ENCODE measurements around the gene CHRNB4.

Gene CHRNB4

DNA sequence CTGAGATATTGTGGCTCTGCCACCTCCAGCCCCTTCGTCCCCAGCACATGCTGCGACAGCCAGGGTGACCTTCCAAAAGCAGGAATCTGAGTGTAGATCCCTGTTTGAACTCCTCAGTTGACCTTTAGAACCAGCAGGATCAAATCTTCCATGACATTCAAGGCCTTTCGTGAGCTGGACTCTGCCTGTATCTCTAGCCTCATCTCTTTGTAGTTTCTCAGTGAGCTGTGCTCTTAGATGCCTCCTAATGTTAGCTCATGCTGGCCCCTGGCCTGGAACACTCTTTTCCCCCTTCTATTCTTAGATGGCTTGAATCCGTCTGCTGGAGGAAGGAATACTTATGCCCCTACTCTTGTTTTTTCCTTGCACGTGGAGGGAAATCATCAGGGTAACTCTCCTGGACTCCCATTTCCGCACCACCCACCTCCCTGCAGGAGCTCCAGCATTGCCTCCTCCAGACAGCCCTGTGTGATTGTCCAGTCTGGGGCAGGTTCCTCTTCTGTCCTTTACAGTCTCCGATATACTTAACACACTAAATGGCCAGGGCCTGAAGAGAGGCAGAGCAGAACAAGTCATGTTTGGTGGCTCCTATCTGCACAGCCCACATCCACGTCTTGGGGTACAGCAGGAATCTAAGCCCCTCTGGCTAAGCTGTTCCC lies 26.7 kb upstream of the CHRNB4 start:
- no peak for DNase-seq

DNA sequence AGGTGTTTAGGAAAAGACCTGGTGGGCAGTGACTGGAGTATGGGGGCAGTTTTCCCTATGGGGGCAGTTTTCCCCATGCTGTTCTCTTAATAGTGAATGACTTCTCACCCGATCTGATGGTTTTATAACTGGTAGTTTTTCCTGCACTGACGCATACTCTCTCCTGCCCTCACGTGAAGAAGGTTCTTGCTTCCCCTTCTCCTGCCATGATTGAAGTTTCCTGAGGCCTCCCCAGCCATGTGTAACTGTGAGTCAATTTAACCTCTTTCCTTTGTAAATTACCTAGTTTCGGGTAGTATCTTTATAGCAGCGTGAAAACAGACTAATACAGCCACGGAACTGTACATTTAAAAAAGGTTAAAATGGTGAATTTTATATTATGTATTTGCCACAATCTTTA lies 25.0 kb upstream of the CHRNB4 start:
- no peak for DNase-seq

DNA sequence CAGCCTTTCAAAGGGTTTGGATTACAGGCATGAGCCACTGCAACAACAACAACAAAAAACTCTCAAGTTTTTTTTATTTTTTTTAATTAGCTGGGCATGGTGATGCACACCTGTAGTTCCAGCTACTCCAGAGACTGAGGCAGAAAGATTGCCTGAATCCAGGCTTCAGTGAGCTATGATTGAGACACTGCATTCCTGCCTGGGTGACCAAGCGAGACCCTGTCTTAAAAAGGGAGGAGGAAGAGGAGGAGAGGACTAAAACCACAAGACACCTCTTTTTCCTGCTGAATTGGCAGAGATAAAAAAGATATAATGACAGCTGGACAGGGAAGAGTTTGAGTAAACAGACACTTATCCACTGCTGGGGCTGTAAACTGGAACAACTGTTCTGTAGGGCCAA lies 22.7 kb upstream of the CHRNB4 start:
- no peak for DNase-seq

DNA sequence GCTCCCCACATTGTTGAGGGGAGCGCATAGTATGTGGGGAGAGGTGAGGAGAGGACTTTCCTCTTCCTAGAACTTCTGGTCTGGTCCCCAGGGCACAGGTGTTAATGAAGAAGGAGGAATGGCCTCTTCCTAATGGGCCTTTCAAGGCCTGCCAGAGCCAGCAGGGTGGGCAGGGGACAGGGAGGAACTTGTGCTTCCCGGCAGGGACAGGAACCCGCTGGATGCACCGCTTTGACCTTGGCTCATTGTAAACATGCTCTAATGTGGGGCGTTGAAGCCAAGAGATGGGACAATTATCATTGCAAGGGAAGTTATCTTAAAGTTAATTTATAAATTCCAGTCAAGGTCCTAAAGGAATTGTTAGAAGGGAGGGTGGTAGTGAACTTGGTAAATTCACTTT lies 21.0 kb upstream of the CHRNB4 start:
- DNase-seq: no peak

DNA sequence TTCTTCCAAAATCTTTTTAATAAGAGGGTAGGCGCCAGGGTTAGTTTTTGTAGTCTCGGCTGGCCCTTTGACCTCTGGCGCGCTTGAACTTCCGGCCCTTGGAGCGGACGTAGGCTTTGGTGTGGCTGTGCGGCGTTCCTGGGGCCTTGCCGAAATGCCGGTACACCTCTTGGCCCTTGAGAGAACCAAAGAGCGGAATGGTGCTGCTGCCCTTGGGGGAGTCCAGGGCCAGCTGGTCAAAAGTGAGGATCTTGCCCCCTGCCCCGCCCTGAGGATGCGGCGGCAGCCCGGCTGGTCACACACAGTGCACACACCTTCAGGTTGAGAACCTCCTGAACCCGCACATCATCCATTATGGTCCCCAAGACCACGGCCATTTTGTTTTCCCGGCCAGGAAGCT lies 20.0 kb upstream of the CHRNB4 start:
- DNase-seq: no peak

DNA sequence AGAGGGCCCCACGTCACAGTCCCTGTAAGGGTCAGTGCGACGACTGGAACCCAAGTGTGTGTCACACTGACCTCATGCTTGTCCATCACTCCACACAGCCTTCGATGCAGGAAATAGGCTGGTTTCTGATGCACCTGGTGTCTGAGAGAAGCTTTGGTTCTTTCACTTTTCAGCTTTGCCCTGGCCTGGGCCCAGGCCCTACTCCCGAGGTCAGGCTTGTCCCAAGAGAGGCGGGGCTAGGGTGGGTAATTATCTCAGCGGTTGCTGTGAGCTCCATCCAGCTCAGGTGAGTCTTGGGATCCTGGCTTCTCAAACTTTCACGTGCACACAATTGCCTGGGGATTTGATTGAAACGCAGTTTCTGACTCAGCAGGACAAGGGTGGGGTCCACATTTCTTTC lies 19.6 kb upstream of the CHRNB4 start:
- no peak for DNase-seq

DNA sequence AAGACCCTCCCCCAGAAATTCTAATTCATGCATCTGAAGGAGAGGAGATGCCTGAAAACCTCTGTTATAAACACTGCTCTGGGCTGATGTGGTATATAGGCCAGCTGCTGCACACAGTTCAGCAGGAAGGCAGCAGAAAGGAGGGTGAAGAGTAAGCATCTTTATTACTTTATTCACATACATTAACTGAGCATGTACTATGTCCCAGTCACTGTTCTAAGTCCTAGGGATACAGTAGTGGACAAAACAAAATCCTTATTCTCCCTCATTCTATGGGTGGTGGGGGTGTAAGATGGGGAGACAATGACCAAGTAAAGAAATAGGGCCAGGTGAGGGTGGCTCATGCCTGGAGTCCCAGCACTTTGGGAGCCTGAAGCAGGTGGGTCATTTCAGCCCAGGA lies 17.8 kb upstream of the CHRNB4 start:
- no peak for DNase-seq

DNA sequence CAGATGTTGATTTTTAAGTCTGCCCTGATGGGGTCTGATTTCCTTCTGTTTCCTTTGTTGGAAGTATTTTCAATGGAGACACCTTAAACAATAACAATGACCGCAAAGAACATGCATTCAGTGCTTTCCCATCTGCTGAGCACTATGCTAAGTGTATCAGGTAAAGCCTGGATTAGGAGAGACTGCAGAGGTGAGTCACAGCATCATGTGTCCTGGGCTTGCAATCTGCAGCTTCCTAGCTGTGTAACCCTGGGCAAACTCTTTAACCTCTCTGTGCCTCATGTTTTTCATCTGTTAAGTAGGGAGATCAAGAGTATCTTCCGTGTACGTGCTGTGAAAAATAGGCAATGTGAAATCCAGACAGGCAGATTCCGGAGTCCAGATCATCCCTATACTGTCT lies 13.3 kb upstream of the CHRNB4 start:
- DNase-seq: no peak

DNA sequence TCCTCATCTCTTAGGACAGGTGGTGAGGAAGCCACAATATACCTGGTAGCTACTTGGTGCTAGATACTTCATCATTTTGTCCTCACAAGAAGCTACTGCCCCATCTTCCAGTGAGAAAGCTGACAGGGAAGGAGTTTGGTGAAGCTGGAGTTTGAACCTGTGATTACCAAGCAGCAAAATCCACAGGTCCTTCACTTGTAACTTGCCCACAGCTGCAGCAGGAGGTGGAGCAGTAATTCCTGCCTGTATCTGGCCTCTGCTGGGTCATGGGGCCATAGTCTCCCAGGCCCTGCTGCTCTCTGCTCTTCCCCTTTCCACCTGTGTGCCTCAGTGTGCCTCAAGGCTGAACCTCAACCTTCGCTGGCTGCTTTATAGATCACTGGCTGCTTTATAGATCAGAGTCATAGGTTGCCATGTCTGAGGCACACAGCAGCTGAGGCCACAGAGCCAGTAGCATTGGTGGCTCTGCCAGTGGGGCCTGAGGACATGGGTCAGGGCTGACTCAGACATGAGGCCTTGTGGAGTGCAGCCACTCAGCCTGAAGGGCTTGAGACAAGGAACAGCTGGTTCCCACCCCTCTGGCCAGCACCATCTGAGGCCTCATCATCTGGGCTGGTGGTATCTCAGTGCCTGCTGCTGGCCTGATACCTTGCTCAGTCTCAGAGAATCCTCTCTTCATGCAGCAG lies 11.1 kb upstream of the CHRNB4 start:
- DNase-seq: no peak

DNA sequence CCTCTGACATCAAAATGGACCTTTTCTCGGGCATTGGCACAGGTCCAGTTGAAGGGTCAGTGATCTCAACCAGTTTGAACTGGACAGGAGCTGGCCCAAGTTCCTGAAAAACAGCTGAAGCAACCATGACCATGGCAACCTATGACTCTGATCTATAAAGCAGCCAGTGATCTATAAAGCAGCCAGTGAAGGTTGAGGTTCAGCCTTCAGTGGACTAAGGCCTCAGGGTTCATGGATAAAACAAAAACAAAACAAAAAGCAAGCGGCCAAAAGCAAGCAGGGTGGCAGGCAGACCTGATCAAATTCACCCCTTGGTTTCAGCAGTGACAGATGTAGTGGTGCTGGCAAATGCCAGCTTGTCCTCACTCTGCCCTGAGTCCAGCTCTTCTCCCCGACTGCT lies 10.0 kb upstream of the CHRNB4 start:
- no peak for DNase-seq

DNA sequence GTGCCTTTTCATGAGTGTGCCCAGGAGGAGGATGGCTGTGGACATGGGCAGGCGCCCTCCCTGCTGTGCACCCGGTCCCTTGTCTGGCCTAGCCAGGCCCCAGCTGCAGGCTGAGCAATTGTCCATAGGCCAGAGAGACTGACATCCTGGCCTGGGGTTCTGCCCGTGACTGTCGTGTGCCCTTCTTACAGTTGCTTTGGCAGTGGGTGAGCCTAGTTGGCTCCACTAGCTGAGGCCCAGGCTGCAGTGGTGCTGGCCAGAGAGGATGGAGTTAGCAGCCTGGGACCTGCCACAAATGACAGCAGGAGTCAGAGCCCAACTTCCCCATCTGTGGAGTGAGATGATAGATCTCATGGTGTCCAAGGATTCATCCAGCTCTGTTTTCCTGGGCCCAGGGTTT lies 9.0 kb upstream of the CHRNB4 start:
- no peak for DNase-seq

DNA sequence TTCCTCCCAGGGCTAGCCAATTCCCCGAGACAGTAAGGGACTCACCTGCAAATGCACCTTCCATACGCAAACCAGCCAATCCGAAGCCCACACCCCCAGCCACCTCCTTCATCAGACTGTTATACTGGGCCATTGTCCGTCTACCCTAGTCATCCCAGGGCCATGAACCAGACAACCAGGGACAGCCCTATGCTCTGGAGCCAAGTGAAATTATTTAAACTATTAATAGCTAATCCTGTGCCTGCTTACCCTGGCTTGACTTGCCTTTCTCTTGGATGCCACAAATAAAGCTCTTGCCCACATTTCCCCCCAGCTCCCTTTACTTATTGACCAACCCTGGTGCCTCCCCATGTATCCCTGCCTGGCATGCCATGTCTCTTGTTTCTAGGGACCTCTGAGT lies 4.0 kb upstream of the CHRNB4 start:
- no peak for DNase-seq

DNA sequence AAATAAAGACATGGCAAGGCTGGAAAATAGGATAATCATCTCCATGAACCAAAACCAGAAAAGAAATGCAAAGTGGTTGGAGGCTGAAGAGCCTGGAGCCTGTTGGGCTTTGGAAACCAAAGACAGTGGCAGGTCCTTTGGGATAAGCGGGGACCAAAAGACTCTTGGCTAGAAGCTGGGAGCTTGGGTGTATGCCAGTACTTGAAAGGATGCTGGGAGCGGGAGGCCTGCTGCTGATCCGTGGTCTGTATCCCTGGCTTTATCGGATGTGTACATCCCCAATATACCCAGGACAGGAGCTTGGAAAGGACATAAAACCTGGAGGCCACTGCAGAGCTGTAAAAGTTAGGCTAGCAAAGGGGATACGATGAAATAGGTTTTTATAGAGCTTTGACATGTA lies 1.3 kb upstream of the CHRNB4 start:
- DNase-seq: no peak

DNA sequence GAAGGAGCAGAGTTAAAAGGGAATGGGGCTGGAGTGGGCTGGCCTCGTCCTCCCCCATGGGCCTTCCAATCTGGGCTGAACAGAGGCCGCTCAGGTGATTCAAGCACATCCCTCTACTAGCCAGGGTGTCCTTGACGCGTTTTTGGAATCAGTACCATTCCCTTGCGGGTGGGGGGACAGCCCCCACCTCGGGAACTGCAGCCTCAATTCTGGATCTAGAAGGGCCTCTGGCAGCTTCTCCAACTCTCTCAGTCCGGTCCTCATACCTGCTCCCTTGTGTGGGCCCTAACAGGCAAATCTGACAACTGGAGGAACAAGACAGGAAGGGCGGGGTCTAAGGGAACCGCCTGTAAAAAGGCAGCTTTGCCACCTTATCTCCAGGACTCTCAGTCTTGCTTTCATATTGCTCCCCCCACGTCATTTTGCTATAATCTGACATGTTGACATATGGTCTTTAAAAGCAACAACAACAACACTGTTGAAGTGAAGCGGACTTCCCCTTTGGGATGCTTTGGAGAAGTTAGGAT lies 802 bp upstream of the CHRNB4 start:
- no peak for DNase-seq

DNA sequence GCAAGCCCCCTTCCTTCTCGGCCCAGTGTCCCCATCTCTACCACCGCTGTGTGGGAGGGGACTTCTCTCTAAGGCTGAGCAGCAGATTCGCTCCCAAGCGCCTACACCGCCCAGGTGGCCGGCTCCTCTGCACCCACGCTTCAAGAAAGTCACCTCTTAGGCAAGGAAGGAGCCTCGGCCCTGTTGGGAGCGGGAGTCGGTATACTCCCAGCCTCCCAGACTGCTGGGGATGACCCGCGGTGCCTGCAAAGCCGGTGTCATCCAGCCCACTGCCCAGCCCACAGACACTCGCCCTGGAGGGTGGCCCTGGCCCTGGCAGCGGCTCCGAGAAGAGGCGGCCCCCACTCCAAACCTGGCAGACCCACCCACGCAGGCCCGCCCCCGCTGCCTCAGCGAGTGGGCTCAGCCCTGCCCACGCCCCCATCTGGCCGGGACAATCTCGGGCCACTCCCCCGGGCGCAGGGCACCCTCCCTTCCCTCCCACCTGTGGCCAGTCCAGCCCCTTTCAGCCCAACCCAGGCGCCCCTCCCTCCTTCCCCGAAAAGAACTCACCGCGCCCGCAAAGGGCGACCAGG lies 396 bp downstream of the CHRNB4 start:
- DNase-seq: peak; percentile 79

DNA sequence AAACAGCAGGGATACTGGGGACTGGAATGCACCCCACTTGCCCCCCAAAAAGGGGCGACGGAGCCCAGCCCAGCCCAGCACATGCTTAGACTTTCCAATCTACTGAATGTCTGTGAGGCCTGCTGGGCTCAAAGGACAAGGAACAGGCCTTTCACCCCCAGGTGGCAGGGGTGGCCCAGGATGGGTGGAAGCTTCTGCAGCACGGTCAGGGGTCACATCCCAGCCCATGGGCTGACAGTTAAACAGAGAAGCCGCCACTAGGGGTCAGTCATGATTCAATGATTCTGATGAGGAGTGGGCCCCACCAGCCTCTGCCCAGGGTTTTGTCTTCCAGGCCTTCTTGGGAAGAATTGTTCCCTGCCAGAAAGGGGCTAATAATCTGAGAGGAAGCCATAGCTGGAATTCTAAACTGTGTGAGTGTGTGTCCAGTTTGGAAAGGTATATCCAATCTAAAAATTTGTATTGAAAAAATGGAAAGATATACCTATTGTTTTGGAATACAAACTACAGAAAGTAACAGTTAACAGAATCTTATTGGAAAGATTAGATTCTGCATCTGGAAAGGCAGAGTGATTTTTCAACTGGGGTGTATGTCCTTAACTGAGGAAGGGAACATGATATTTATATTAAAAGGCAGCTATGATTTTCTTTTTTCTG lies 2.2 kb downstream of the CHRNB4 start:
- peak; percentile 83 for DNase-seq

DNA sequence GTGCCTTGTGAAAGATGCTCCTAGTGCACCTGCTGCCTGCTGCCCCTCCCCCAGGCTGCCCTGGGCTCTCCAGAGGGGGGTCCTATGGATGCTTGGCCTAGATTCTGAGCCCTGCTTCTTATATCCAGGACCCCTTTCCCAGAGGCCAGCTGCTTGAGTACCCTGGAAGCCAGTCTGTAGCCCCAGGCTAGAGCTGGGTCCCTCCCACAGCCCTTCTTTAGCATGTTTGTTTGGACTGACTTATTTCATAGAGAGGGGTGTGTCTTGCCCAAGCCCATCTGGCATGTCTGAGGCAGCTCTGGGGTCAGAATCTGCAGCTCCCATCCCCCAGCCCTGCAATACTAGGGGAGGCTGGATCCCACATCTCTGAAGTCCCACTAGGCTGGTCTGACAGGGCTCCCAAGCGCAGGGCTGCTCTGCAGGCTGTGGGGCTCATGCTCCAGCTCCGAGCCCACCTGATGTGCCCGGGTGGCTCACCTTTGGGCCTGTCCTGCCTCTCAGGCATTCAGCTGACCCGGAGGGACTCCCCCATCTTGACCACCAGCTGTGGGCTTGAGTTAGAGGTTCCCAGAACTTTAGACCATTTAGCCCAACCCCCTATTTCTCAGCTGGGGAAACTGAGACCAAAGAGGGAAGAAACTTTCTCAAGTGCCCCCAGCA lies 3.1 kb downstream of the CHRNB4 start:
- no peak for DNase-seq

DNA sequence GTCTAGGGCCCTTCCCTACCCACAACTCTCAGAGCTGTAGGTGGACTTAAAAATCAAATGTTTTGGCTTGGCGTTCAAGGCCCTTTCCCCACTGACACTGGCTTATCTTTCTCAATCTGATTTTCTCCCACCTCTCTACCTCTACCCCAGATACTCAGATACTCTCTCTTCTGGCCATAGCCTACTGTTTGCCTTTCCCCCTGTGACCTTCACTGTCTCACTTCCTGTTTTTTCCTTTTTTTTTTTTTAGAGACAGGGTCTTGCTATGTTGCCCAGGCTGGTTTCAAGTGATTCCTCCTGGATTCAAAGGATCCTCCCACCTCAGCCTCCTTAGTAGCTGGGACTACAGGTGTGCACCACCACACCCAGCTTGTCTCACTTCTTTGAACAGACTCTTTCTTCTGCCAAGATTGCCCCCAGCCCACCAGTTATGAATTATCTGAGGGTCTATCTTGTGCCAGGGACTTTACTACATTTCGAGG lies 4.6 kb downstream of the CHRNB4 start:
- no peak for DNase-seq

DNA sequence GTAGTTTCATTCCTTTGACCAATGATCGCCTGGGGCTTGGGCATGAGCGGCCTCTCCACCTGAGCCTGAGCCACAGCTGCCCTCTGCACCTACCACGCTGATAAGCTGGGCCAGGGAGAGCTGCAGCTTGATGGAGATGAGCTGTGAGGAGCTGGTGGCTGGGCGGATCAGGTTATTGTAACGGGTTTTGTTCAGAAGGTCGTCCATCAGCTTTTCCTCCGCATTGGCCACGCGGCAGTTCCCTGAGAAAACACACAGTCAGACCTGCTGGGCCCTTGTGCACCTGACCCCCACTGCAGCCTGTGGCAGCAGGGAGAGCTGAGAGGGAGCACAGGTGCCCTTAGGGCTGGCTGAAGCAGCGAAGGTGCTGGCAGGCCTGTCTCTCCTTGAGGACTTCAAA lies 5.7 kb downstream of the CHRNB4 start:
- DNase-seq: no peak

DNA sequence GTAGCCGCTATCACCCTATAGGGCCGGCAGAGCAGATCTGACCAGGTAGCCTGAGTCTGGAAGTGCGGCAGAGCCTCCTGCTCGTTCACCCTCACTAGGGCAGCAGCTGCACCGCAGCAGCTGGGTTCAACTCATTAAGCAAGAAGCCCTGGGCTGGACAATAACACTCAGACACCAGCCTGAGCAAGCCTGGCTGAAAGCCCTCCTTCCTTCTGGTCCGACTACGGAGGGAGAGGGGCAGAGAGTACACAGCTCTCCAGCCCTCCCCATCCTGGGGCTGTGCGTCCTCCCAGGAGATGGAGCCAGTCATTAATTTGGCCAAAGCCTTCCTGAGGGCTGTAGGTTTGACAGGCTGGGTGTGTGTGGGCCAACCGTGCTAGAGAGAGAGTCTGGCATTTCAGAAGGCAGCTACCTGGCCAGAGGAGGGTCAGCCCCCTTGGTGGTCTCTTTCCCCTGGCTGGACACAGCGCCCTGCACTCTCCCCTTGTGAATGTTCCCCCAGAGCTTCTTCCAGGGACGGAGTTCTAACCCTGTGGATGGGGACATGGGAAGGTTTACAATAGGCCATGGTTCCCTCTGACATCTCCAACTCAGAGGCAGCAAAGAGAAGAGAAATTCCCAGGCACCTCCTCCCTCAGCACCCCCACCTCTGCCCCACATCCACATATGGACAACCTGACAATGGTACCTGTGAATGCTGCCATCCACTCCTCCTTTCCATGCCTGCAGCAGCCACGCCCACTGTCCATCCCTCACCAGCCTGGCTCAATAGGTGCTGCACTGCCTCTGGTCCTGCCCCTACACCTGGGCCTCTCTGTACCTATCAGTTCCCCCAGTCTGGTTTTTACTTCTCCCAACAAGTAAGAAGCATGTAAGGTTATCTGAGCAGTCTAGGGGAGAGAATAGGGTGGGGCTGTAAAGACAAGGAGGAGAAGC lies 6.5 kb downstream of the CHRNB4 start:
- DNase-seq: no peak

DNA sequence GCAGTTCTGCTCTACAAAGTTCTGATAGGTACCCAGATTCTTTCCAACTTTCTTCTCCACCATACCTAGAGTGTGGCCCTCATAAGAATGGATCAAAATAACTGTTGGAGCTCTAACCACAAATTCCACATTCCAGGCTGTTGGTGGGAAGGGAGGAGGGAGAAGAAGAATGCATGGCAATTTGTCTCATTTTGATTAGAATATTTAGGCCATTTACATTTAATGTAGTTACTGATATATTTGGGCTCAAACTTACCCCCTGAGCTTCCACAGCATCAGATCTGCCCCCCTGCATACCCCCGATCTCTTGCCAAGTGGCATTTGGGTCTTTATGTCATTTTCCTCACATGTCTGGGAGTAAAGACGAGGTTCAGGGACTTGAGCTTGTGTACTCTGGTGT lies 7.7 kb downstream of the CHRNB4 start:
- DNase-seq: no peak

Measured in islet precursor cell (in vitro differentiated cells).